ENCODE results near the gene GMPR2.
A peak's percentile ranks its signal among the peaks of the same experiment; 100 is the strongest.

DNA sequence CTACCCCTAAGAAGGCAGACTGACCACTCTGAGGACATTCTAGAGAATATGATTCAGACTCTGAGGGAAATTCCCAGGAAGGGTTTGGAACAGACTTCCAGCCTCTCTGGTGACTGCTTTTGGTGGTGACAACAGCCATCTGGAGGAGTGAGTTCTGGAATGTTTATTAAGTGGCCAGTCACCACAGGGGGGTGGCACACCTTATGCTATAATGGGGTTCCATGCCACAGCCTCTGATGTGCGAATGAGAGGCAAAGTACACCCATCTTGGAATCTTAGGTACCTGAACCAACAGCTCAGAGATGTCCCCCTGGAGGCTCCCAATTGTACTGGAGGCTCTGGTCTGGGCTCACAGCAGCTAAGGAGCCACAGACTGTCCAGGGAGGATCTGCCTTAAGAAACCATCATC is 19.2 kb downstream of the GMPR2 start:
- TF ChIP-seq ZNF274 (CRISPR knock-in tag; IDR thresholded peaks at IDR 0.05) (no peak), NR2F6 (IDR thresholded peaks at IDR 0.05) (no peak), NR2F6 (CRISPR knock-in tag; IDR thresholded peaks at IDR 0.05) (no peak), ZNF577 (CRISPR knock-in tag; IDR thresholded peaks at IDR 0.05; ENCODE audit: borderline replicate concordance, low read depth) (no peak), IKZF4 (CRISPR knock-in tag; IDR thresholded peaks at IDR 0.05; ENCODE audit: borderline replicate concordance, low read depth, not compliant biosample characterization) (no peak), ZNF234 (CRISPR knock-in tag; conservative IDR thresholded peaks at IDR 0.05) (no peak), POLR2A (IDR thresholded peaks at IDR 0.05; ENCODE audit: insufficient read depth in 1 of 2, low read depth in 2 of 2, low read length in 2 of 2) (0 out of 4 replicates have a peak, but pooled peaks of 1 of the 2 experiments have one; percentile 2)
